CD4-positive, alpha-beta T cell treated with Interleukin-21 for 1 hour (primary cell): ENCODE results near the gene CNNM1.

Experiments used
- DNase-seq: peaks from one replicate; pipeline ENCODE4 v3.0.0-alpha.2; 2020

The CNNM1 gene

GRCh38 chr10:99375426-99375825, 46.3 kb downstream of the CNNM1 start:
- DNase-seq = no peak

GRCh38 chr10:99382176-99382575, 53.0 kb downstream of the CNNM1 start:
- no peak for DNase-seq

DNA sequence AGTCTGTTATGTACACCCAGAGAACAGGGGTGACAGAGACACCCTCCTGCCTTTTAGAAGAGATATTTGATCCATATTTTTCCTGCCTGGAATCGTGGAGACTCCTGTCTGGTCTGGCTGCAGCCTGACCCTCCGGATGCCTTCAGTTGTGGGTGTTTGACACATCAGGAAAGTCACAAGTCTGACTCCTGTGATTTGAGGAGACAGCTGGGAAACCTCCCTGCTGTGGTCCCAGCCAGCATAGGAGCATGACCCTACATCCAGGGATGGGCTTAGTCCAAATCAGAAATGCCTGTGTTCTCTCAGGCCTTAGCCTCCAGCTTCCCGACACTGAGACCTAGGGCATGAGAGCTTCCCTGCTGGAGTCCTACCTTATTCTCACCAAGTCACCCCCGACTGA, 57.9 kb downstream of the CNNM1 start:
- DNase-seq = no peak

DNA sequence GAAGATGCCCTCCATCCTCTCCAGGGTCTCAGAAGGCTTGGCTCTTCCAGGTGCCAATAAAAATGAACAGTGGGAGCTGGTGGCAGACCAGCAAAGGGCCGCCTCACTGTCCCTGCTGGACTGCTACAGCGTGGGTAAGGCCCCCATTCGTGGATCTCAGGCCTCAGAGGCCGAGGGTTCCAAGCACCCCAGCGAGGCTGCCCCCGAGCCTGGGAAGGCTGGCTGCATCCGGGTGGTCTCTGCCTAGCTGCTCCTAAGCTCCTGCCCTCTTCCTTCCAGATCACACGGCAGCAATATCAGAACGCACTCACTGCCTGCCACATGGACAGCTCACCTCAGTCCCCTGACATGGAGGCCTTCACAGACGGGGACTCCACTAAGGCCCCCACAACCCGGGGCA, 58.4 kb downstream of the CNNM1 start:
- DNase-seq = no peak

DNA sequence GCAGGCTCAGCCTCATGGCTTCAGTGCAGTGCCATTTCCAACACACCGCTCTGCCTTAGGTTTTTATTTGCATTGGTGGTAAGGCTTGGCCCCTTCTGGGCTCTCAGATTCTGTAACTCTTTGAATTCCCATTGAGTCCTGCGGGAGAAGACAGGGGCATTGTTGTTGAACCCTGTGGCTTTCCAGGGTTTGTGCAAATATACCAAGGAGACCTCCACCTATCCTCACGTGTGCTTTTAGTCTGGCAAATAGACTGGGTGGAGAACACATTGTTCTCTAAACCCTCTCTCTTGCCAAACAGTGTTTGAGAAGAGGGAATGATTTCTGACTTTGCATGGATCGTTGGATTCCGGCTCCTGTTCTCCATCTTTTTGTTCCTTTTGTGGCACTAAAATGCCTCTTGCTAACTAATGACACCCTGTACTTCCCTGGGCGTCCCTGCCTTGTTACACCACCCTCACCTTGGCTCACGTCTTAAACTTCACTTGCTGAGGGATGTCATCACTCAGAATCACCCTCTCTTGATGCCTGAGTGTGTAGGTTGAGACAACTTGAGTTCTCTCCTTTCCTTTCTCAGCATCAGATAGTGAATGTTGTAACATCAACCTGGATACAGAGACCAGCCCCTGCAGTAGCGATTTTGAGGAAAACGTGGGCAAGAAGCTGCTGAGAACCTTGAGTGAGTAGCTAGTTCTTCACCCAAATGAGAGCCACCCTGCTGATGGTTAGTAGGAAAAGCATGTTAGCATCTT, 60.7 kb downstream of the CNNM1 start:
- DNase-seq = no peak

DNA sequence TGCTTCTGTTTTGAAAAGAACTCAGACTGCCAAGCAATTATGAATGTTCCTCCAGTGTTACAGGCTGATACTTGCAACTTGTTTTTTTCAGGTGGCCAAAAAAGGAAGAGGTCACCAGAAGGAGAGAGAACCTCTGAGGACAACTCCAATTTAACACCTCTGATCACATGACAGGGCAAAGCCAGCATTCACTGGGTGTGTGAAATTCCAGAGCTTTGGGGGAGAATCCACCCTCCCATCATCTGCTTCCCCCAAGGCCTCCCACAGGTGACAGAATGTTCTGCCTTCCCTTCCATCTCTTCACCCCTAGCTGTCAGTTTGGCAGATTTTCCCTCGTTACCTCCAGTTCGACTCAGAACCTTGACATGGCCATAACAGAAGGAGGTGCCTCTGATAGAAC, 62.2 kb downstream of the CNNM1 start:
- DNase-seq = no peak

- no peak for DNase-seq
Observed at GRCh38 chr10:99393036-99393435, 63.9 kb downstream of the CNNM1 start.

- DNase-seq = no peak
Observed at GRCh38 chr10:99393683-99394082, 64.5 kb downstream of the CNNM1 start.

DNA sequence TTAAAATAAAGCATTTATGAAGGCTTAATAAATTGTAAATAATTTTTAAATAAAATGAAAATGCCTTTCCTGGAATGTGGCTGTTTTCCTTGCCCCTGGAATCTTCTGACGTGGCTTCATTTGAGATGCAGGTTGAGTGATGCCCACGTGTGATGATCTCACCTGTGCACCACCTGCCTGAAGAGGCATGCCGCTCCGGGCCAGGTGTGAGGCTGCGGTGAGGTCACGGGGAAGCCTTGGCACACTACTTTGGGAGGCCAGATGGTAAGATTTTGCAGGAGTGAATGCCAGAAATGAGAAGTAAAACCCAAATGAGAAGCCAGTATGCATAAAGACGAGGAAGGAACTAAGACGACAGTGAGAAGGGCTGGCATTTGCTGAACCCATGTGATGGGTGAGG, 65.1 kb downstream of the CNNM1 start:
- no peak for DNase-seq

DNA sequence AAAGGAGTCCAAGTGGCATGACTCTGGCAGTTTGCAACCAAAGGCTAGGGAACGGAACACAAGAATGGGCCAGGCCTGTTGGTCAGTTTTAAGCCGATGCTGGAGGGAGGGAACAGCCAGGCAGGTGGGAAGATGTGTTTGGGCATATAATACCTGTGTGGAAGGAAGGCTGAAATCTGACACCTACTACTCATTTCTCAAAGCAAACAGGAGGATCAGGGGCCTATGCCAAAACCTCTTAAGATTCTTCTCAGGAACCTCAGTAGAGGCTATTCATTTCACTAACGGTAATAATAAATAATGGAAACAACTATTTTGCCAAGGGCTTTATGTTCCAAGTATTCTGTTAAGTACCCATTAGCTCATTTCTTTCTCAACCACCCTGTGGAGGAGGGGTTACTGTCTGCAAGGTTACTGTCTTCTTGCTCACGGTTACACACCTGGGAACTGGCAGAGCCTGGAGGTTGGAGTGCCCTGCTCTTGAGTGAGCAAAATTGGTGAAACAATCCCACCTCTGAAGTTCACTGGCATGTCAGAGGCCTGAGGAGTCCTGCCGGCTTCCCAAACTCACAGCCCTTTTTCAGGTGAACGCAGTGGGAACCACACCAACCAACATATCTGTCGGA, 65.7 kb downstream of the CNNM1 start:
- no peak for DNase-seq

DNA sequence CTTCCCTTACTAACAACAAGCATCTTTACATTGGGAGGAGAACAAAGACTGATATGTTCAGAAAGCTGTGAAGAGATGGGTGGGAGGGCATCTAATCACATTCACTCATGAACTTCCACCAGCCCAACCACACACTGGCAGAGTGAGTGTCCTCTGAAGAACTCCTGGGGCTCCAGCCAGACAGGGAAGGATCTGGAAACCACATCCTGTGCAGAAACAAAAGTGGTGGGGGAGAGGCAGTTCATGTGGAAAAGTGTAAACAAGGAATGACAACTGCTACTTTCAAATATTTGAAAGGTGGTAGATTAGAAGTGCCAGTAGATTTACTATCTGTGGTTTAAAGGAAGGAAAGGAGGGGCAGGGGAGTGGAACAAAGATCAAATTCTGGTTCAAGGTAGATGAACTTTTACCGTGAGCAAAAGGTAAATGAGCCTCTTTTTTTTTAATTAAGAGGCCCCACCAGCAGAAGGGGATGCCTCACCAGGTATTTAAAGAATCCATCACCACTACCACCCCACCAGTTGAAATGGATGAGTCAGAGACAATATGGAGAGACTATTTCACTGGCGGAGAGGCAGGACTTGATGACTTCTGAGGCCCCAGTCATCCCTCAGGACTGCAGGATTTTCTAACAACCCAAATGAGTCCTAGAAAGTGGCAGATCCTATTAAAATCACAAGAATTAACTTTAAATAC, 66.7 kb downstream of the CNNM1 start:
- no peak for DNase-seq

GRCh38 chr10:99396471-99396870, 67.3 kb downstream of the CNNM1 start:
- no peak for DNase-seq

GRCh38 chr10:99399664-99400063, 70.5 kb downstream of the CNNM1 start:
- no peak for DNase-seq

GRCh38 chr10:99403674-99404073, 74.5 kb downstream of the CNNM1 start:
- no peak for DNase-seq

DNA sequence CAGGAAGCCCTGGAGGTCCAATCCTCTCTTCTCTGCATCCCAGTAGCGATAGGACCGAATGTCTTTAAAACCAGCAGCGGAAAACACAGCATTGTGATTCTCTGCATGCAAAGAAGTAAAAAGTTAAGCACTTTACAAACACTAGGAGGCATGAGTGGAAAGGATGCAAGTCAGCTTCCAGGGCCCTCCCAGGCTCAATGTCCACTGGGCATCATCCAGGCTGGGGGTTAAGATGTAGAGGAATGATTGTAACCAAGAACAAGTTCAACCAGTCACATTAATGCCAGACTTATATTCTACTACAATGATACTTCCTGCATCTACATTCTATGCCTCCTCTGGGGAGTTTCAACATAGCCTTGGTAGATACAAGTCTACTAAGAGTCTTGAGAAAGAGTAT, 77.0 kb downstream of the CNNM1 start:
- DNase-seq = no peak

- DNase-seq = no peak
Observed at GRCh38 chr10:99410146-99410545, 81.0 kb downstream of the CNNM1 start.

DNA sequence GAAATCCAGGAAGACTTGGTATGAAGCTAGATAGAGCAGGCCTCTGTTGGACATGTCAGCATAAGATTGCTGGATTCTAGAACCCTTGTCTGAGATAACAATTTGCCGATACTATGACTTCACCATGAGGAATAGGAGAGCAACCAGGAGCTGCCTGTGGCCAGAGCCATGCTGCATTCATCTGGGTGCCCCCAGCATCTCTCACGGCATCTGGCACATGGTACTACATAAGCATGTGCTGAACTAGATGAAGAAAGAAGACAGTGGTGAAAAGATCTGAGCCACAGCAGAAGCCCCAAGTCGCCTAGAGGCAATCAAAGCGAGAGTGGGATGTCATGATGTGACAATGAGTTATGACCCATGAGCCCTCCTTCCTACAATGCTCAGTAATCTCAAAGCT, 81.7 kb downstream of the CNNM1 start:
- DNase-seq = no peak

- DNase-seq = no peak
Observed at GRCh38 chr10:99411546-99411945, 82.4 kb downstream of the CNNM1 start.

- no peak for DNase-seq
Observed at GRCh38 chr10:99412099-99412498, 82.9 kb downstream of the CNNM1 start.

GRCh38 chr10:99418910-99419624, 89.9 kb downstream of the CNNM1 start:
- no peak for DNase-seq

DNA sequence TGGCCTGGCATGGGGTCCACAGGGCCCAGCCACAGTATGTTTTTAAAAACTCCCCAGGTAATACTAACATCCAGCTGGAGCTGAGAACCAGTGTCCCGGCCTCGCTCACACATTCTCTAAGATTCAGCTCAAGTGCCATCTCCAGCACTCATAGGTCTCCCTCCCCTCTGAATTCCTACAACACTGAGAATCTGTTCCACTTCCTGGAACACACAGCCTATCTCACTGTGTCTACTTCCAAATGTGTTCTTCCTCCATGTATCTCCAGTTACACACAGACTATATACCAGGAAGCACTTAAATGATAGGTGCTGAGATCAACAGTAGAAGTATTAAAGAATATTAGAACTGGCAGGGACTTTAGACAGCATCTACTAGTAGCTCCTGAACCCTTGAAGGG, 90.5 kb downstream of the CNNM1 start:
- no peak for DNase-seq

GRCh38 chr10:99421233-99421739, 92.1 kb downstream of the CNNM1 start:
- DNase-seq = no peak

DNA sequence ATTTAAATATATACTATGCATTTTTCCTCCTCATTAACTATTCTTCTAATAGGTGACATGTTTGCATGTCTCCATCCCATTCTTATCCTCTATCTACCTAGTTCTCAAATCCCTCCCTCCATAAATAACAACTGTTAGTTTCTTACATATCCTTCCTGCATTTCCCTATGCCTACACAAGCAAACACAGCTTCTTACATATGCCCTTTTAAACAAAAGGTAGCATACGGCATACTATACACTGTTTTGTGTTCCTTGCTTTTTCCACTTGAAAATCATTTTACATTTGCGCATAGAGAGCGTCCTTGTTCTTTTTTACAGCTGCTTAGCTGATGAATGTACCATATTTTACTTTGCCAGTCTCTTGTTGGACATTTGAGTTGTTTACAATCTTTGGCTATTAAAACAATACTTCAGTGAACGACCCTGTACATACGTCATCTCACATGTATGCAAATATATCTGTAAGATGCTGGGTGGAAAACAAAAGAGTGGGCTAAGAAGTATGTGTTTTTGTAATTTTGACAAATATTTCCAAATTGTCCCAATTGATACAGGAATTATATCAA, 93.5 kb downstream of the CNNM1 start:
- DNase-seq = no peak
